Activated naive CD4-positive, alpha-beta T cell (primary cell): Measurements from ENCODE around the gene LSAMP.
"Not testable (repeated sequence)": the region's sequence is repeated elsewhere in the genome, so short reads cannot be mapped to it uniquely, and the experiment has no call there.

Source experiments
- DNase-seq, 4 experiments: peaks; one replicate each; lab custom pipeline; 2025; lab: John Stamatoyannopoulos, UW

The LSAMP gene

DNA sequence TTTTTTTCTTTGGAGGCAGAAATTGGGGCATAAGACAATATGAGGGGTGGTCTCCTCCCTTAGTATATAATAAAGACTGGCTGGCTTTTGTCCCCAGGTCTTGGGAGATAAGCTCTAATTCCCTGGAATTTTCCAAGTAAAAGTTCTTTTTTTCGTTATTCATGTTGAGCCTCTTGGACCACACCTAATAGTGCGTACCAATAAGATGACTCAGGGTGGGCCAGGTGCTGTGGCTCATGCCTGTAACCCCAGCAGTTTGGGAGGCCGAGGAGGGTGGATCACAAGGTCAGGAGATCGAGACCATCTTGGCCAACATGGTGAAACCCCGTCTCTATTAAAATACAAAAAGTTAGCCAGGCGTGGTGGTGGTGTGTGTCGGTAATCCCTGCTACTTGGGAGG, 645.2 kb downstream of the LSAMP start:
- DNase-seq: not testable (repeated sequence)

DNA sequence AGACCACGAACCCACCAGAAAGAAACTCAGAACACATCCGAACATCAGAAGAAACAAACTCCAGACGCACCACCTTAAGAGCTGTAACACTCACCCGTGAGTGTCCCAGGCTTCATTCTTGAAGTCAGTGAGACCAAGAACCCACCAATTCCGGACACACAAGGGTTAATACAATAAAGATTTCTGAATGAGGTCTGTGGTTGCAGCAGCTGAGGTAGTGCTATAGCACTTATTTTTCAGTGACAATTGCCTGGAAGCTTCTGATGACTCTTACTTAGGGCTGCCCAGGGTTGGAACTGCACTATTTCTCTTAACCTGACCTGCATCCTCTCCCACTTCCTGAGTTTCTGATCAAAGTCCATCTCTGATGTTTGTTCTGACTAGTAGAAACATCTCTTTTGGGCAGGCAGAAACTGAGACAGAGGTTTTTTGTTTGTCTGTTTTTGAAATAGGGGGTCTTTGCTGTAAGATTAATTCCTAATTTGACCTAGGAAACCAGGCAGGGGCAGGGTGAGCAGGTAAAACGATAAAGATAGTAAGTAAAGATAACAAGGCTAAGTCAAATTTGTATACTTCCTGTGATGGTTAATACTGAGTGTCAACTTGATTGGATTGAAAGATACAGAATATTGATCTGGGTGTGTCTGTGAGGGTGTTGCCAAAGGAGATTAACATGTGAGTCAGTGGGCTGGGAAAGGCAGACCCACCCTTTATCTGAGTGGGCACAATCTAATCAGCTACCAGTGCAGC, 652.9 kb downstream of the LSAMP start:
- DNase-seq: peak in 1 of 4 experiments; percentile 25

DNA sequence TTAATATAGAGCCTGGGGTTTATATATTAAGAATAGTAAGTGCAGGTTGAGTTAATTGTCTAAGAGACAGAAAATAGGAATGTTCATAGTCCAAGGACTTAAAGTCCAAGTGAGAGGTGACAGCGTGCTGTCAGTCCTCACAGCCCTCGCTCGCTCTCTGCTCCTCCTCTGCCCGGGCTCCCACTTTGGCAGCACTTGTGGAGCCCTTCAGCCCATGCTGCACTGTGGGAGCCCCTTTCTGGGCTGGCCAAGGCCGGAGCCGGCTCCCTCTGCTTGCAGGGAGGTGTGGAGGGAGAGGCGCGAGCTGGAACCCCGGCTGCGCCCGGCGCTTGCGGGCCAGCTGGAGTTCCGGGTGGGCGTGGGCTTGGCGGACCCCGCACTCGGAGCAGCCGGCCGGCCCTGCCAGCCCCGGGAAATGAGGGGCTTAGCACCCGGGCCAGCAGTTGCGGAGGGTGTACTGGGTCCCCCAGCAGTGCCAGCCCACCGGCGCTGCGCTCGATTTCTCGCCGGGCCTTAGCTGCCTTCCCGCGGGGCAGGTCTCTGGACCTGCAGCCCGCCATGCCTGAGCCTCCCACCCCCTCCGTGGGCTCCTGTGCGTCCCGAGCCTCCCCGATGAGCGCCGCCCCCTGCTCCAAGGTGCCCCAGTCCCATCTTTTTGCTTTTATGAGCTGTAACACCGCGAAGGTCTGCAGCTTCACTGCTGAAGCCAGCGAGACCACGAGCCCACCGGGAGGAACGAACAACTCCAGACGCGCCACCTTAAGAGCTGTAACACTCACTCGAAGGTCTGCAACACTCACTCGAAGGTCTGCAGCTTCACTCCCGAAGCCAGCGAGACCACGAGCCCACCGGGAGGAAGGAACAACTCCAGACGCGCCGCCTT, 653.8 kb downstream of the LSAMP start:
- DNase-seq: not testable (repeated sequence)

- DNase-seq: peak in 1 of 4 experiments; percentile 16
Measured at GRCh38 chr3:115790759-115791158, 654.5 kb downstream of the LSAMP start.

DNA sequence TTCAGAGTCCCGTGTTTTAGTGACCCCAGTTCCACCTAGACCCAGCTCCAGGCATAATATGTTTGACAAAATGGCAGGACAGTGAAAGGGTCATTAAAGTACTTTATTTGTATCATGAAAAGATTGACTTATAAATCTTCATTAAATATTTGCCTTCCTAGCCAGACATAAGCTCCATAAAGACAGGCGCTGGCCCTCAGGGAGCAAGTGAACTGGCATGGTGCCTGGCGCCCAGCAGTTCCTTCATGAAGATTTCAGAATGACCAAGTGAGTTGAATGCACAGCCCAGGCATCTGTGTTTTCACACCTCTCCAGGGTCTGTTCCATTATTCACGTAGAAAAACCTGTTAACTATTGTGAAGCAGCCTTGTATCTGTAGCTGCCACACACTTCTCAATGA, 655.8 kb downstream of the LSAMP start:
- no peak for DNase-seq

- no peak for DNase-seq
Measured at GRCh38 chr3:115788921-115789470, 656.3 kb downstream of the LSAMP start.

- DNase-seq: no peak
Measured at GRCh38 chr3:115787818-115788217, 657.5 kb downstream of the LSAMP start.

GRCh38 chr3:115785782-115786181, 659.5 kb downstream of the LSAMP start:
- DNase-seq: no peak

GRCh38 chr3:115784739-115785536, 660.3 kb downstream of the LSAMP start:
- DNase-seq: no peak

- peak; percentile 67 to 86 (median 78) for DNase-seq
Measured at GRCh38 chr3:115783938-115784738, 661.1 kb downstream of the LSAMP start.

- DNase-seq: not testable (repeated sequence)
Measured at GRCh38 chr3:115783426-115783825, 661.9 kb downstream of the LSAMP start.

DNA sequence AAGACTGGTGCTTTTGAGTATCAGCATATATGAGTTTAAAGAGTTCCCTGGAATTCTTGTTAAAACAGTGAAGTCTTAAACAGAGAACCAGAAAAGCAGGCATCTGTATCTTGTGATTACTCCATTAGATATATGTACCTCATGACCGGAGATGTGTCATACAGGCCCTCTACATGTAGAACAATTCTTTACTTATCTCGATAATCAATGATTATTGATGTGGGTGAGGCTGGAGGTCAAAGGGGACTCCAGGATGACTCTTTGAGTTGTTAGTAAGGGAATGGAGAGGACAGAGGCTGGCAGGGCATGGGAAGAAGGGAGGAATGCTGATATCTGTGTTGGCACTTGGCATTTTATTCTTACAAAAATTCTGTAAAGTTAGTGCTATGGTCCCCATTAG, 666.3 kb downstream of the LSAMP start:
- no peak for DNase-seq

DNA sequence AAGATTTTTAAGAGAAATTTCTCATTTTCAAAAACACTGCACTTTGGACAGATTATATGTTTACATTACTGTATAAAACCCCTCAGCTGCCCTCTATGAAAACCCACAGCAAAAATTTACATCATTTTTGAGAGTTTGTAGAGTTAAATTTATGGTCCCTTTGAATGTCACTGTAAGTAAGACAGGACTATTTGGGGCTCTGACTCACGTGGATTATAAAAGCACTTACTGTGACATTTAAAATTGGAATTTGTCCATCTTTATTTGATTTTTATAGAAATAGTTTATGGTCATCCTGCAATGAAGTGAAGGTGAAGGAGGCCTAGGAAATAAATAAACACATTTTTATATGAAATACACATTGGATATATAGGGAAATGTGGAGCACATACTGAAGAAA, 672.3 kb downstream of the LSAMP start:
- DNase-seq: no peak

GRCh38 chr3:115768661-115769060, 676.6 kb downstream of the LSAMP start:
- no peak for DNase-seq

DNA sequence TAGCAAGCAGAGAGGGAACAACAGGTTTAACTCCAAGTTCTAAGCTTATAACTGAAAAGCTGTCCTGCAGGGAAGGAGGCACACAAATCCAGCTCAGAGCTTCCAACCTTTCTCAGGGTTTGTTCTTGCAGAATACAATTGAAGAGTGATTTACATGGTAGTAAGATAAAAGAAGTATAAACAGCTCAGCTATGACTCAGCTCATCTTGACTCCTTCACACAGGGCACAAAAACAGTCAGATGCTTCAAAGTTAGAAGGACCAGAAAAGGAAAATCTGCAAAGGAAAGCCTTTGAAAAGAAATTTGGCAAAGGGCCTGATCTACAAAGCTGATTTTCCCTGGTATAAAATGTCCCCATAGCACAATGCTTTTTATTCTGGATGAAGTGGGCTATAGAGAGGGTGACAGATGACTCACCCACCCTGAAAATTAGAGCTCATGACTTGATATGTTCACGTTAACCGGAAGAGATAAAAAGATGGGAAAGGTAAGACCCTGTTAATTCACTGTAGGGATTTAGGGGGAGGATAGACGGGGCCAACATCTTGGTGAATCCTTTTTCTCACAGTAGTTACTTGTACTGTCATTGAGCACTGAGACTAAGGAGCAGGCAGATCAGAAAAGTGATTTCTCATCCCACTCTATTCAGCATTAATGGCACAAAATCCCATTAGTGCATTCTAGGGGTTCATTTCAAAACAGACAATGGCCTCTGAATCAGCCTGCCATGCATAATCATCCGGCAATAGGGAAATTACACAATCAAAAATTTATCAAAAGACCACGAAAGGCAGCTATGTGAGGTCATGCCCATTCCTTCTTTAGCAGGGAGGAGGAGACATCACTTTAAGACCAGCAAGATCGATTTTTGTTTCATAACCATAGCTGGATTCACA, 678.5 kb downstream of the LSAMP start:
- no peak for DNase-seq

DNA sequence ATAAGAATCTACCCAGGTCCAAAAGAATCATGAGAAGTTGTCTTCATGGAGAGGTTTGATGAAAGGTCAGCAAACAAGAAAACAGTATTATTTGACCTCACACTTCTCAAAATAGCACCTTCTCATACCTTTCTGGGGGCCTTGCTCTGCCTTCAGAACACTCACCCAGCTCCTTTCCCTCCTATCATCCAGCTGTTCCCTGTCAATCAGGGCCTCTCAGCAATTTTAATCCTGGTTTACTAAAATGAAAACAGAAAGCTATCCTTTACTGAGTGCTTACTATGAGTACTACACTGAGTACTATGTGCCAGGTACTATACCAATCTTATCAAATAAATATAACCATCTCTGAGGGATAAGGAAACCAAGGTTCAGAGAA, 683.4 kb downstream of the LSAMP start:
- no peak for DNase-seq

DNA sequence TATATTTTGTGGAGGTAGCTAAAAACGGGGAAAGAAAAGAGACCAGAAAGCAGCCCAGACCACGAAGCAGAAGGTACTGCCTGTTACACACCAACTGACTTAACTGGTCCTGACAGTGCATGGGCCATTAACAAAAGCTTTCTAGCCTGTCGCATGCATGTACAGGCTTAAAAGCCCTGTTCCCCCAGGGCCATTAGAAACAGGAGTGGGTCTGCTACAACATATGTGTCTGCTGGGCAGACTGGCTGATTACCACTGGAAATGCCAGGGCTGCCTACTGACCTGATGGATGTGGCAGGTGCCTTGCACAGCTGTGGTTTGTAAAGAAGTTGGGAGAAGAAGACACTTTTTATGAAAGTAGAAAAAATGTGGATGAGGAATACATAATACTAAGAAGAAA, 684.6 kb downstream of the LSAMP start:
- DNase-seq: no peak

GRCh38 chr3:115758076-115758763, 687.1 kb downstream of the LSAMP start:
- no peak for DNase-seq

- DNase-seq: not testable (repeated sequence)
Measured at GRCh38 chr3:115752978-115753377, 692.3 kb downstream of the LSAMP start.
